Smooth muscle cell (in vitro differentiated cells): Measurements from ENCODE around the gene PRKAR1A. TPM values are rescaled to one million over a fixed set of nuclear protein-coding genes. Genes with fewer than 3 reads are reported as not detected.
"Not testable (repeated sequence)": the region's sequence is repeated elsewhere in the genome, so short reads cannot be mapped to it uniquely, and the experiment has no call there.

Experiments
- DNase-seq: peaks from one replicate; lab custom pipeline; 2025; ENCODE audit not compliant: unreplicated experiment; lab: John Stamatoyannopoulos, UW
- H2AFZ ChIP-seq: fragments of 200-600 bp; sonication (generic); 2 replicates; pipeline ENCODE4 v1.6.0; 2016; ENCODE audit warnings: antibody characterized with exemption, low read depth, mild to moderate bottlenecking
- H3F3A ChIP-seq: fragments of 200-600 bp; sonication (generic); 2 replicates; pipeline ENCODE4 v1.6.0; 2017; ENCODE audit warnings: antibody characterized with exemption, low read depth
- H3K27ac ChIP-seq: fragments of 200-600 bp; sonication (generic); 2 replicates; pipeline ENCODE4 v1.5.1; 2016; ENCODE audit warnings: low read depth, mild to moderate bottlenecking
- H3K27me3 ChIP-seq: fragments of 200-600 bp; sonication (generic); 2 replicates; pipeline ENCODE4 v1.6.1; 2016; ENCODE audit warnings: low read depth, mild to moderate bottlenecking
- H3K36me3 ChIP-seq: fragments of 200-600 bp; sonication (generic); 2 replicates; pipeline ENCODE4 v1.5.1; 2016; ENCODE audit warnings: low read depth
- H3K4me1 ChIP-seq: fragments of 200-600 bp; sonication (generic); 2 replicates; pipeline ENCODE4 v1.5.1; 2016; ENCODE audit warnings: low read depth
- H3K4me2 ChIP-seq: fragments of 200-600 bp; sonication (generic); 2 replicates; pipeline ENCODE4 v1.6.0; 2016; ENCODE audit warnings: mild to moderate bottlenecking
- H3K4me3 ChIP-seq: fragments of 200-600 bp; sonication (generic); 2 replicates; pipeline ENCODE4 v1.5.1; 2016; ENCODE audit warnings: mild to moderate bottlenecking
- H3K79me2 ChIP-seq: fragments of 200-600 bp; sonication (generic); 2 replicates; pipeline ENCODE4 v1.6.0; 2016; ENCODE audit warnings: low read depth, mild to moderate bottlenecking
- H3K9ac ChIP-seq: fragments of 200-600 bp; sonication (generic); 2 replicates; pipeline ENCODE4 v1.6.0; 2016; ENCODE audit warnings: low read depth
- H3K9me3 ChIP-seq: fragments of 200-600 bp; sonication (generic); replicated peaks from 2 replicates; pipeline ENCODE4 v1.5.1; 2016; ENCODE audit warnings: low read depth
- H4K20me1 ChIP-seq: fragments of 200-600 bp; sonication (generic); 2 replicates; pipeline ENCODE4 v1.6.0; 2016; ENCODE audit warnings: low read depth
- WGBS: methylation state at CpG from one replicate; pipeline ENCODE4 v1.1.7; 2016; ENCODE audit warnings: low lambda C conversion rate; 5-methylcytosine and 5-hydroxymethylcytosine counted together
- polyA plus RNA-seq: library from polyadenylated mRNA; unstranded; fragments of >200 nt; fragmentation: Nextera tagmentation; extraction: Ambion mirVana; gene quantifications from 2 replicates; pipeline ENCODE4 v1.2.1, GENCODE V29; 2016
- total RNA-seq: library from RNA; depleted of rRNA; stranded (reverse); fragments of >200 nt; gene quantifications from 2 replicates; pipeline ENCODE4 v1.2.3, GENCODE V29; 2014
- TF ChIP-seq, protein P1 (sequence below): fragments of 200-600 bp; sonication (generic); IDR thresholded peaks from 2 replicates; pipeline ENCODE4 v1.5.1; 2017; ENCODE audit warnings: borderline replicate concordance, mild to moderate bottlenecking, antibody characterized with exemption; ENCODE audit not compliant: insufficient read depth, poor library complexity, severe bottlenecking

Gene PRKAR1A
- total and polyA plus RNA-seq, 2 experiments from 2014 or later = 302 to 340 TPM

DNA sequence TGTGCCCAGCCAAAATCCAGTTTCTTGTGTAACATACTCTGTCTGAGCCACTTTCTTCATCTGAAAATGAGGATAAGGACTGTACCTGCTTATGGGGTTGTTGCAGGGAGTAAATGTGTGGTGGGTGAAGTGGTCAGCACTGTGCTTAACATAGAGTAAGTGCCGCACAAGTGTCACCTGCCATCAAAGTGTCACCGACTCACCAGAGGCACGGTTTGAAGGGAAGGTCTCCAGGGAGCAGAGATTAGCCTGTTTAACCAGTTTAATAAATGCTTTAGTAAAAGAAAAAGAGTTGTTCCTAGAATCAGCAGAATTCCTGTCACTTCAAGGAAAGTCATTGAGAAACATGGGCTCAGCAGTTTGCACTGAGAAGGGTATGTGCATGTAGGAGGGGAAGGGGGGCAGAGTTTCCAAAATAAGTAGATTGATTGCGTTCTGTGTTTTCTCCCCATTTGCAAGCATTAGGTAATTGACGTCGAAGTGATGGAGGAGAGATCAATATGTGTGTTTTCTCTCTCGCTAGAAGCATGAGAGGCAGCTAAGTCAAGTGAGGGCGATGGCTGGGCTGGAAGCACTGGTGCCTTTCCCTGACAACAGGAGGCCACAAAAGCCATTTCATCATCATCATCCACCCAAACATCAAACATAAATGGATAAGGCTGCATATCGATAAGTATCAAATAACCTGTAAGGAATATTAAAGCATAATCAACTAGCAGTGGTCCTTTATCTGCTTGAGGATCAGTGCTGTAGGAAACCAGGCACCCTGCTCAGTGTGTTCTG lies 69.8 kb downstream of the PRKAR1A start:
- H3K27ac ChIP-seq = no peak overlapping the region
- TF ChIP-seq, protein P1, sequence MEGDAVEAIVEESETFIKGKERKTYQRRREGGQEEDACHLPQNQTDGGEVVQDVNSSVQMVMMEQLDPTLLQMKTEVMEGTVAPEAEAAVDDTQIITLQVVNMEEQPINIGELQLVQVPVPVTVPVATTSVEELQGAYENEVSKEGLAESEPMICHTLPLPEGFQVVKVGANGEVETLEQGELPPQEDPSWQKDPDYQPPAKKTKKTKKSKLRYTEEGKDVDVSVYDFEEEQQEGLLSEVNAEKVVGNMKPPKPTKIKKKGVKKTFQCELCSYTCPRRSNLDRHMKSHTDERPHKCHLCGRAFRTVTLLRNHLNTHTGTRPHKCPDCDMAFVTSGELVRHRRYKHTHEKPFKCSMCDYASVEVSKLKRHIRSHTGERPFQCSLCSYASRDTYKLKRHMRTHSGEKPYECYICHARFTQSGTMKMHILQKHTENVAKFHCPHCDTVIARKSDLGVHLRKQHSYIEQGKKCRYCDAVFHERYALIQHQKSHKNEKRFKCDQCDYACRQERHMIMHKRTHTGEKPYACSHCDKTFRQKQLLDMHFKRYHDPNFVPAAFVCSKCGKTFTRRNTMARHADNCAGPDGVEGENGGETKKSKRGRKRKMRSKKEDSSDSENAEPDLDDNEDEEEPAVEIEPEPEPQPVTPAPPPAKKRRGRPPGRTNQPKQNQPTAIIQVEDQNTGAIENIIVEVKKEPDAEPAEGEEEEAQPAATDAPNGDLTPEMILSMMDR = no peak
- no peak overlapping the region for H2AFZ ChIP-seq
- H3K4me1 ChIP-seq = peaks cover 3% of the 10 kb centered on the region
- no peak overlapping the region for H3K4me3 ChIP-seq
- H3K9me3 ChIP-seq = no peaks in the 10 kb centered on the region
- no peaks in the 10 kb centered on the region for H3K36me3 ChIP-seq
- no peaks in the 10 kb centered on the region for H3K79me2 ChIP-seq
- no peaks in the 10 kb centered on the region for H3K27me3 ChIP-seq
- no peak overlapping the region for H3K9ac ChIP-seq
- H3F3A ChIP-seq = peaks cover 4% of the 10 kb centered on the region
- no peak for DNase-seq
- 89% methylated on average over 9 of the region's 9 CpGs for WGBS
- no peak overlapping the region for H3K4me2 ChIP-seq
- no peaks in the 10 kb centered on the region for H4K20me1 ChIP-seq

DNA sequence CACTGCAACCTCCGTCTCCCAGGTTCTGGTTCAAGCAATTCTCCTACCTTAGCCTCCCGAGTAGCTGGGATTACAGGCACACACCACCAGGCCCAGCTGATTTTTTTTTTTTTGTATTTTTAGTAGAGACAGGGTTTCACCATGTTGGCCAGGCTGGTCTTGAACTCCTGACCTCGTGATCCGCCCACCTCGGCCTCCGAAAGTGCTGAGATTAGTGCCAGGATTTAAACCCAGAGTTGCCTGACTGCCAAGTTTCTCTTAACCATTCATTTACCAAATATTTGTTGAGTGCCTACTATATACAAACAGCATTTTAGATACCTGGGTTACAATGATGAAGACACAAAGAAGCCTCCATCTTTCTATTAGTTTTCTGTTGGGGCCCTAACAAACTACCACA lies 70.6 kb downstream of the PRKAR1A start:
- H3K4me2 ChIP-seq, H3K9ac ChIP-seq, H3K9me3 ChIP-seq, H4K20me1 ChIP-seq, H3K4me3 ChIP-seq, DNase-seq, H2AFZ ChIP-seq, H3K36me3 ChIP-seq, H3K27ac ChIP-seq, H3K27me3 ChIP-seq, H3F3A ChIP-seq, H3K79me2 ChIP-seq, H3K4me1 ChIP-seq: not testable (repeated sequence)
- WGBS = 89% methylated on average over 5 of the region's 6 CpGs

DNA sequence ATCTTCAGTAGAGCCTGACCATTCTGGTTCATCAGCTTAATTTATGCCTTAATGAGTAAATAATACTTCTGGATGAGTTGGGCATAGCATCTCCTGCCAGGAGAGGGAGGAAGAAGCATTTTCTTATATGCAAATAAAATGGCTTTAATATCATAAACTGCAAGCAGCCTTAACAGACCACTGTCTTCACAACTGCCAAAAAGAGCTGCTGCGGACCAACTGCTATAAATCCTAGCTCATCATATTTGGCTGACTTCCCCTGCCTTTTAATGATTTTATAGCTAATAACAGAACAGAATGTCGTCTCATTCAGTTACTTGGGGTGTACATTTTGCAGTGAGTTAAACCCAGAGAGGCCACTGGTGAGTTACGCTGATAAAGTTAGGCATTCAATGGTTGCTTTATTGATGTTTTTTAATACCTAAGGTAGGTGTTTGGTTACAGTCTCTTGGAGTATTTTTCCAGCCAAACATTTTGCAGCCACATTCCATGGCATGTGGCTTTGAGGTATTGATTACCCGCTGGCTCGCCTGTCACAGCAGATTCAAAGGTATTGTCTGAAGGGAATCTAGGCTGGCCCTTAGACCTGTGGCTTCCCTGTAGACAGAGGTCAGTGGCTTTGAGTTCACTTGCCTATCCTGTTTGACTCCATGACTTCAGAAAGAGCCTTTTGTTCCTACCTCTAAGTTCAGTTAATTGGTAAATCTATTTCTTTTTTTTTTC lies 72.5 kb downstream of the PRKAR1A start:
- Histone ChIP-seq H3K27me3 (no peaks in the 10 kb centered on the region), H3K36me3 (no peaks in the 10 kb centered on the region), H3K4me1 (peaks cover 3% of the 10 kb centered on the region), H3K4me3 (no peak overlapping the region), H3K79me2 (no peaks in the 10 kb centered on the region), H3K27ac (no peak overlapping the region), H3K9ac (no peak overlapping the region), H3K4me2 (no peak overlapping the region), H4K20me1 (no peaks in the 10 kb centered on the region), H3K9me3 (no peaks in the 10 kb centered on the region), H2AFZ (no peak overlapping the region), H3F3A (no peaks in the 10 kb centered on the region)
- 88% methylated on average over 5 of the region's 5 CpGs for WGBS
- no peak for DNase-seq
- TF ChIP-seq, protein P1 = no peak

DNA sequence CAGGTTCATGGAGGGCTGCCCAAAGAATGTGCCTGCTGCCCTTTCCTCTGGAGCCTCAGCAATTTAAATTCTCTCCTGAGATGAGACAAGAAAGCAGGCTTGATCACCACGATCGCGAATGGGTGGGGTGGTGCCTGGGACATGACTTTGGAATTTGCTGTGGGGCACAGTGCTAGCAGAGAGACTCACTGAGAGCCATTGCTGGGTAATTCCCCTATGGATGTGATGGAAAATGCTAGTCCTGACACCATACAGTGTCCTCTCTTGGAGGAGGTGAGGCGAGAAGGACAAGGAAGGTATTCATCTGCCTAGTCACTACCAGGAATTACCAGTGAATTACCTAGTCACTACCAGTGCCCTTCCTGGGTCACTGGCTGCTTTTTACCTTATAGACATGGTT lies 73.4 kb downstream of the PRKAR1A start:
- H3K9me3 ChIP-seq = no peaks in the 10 kb centered on the region
- TF ChIP-seq, protein P1 = no peak
- no peak overlapping the region for H3K4me2 ChIP-seq
- no peaks in the 10 kb centered on the region for H3K4me1 ChIP-seq
- no peak overlapping the region for H3K4me3 ChIP-seq
- no peak overlapping the region for H3K27ac ChIP-seq
- no peak for DNase-seq
- no peaks in the 10 kb centered on the region for H3K36me3 ChIP-seq
- WGBS = 60% methylated on average over 4 of the region's 4 CpGs
- no peaks in the 10 kb centered on the region for H3K79me2 ChIP-seq
- H3K9ac ChIP-seq = no peak overlapping the region
- H4K20me1 ChIP-seq = no peaks in the 10 kb centered on the region
- no peaks in the 10 kb centered on the region for H3K27me3 ChIP-seq
- H2AFZ ChIP-seq = no peak overlapping the region
- no peaks in the 10 kb centered on the region for H3F3A ChIP-seq
